HK-2 (cell line): ENCODE data around the gene TBC1D22A.

Source experiments
- DNase-seq: peaks from one replicate; pipeline ENCODE4 v3.0.0-alpha.2; 2018; ENCODE audit not compliant: unreplicated experiment

Gene TBC1D22A

GRCh38 chr22:47221840-47222615, 459.6 kb downstream of the TBC1D22A start:
- no peak for DNase-seq
